ENCODE results near the gene SFTPA2. TPM values are rescaled to one million over a fixed set of nuclear protein-coding genes. Genes with fewer than 3 reads are reported as not detected.
"Not testable (repeated sequence)": the region's sequence is repeated elsewhere in the genome, so short reads cannot be mapped to it uniquely, and the experiment has no call there.

SFTPA2 gene
- total RNA-seq, 2 experiments from 2014 or later: not detected

GRCh38 chr10:79586933-79587332 lies 26.7 kb upstream of the SFTPA2 start:
- no peak overlapping the region for H3K27ac Mint-ChIP-seq
- Histone ChIP-seq H3K27ac (ENCODE audit: low read depth in 1 of 2, low read length in 2 of 2) (no peak overlapping the region), H3K36me3 (ENCODE audit: insufficient read depth, low read length) (no peaks in the 10 kb centered on the region), H3K9me3 (ENCODE audit: control insufficient read depth in 1 of 2, insufficient read depth in 1 of 2, low read length in 2 of 2) (no peaks in the 10 kb centered on the region), H3K27me3 (ENCODE audit: control insufficient read depth in 1 of 2, insufficient read depth in 2 of 2, low read length in 2 of 2) (peaks cover 0 to 3% of the 10 kb centered on the region in 2 experiments), H3K4me1 (ENCODE audit: insufficient read depth, low read length) (no peaks in the 10 kb centered on the region), H3K4me3 (ENCODE audit: low read length) (no peak overlapping the region)
- no peaks in the 10 kb centered on the region for H3K36me3 Mint-ChIP-seq (ENCODE audit: low read depth)
- DNase-seq (no peak), ATAC-seq (ENCODE audit: poor library complexity) (no peak)
- POLR2A ChIA-PET: no interaction called here
- H3K4me3 Mint-ChIP-seq: no peak overlapping the region
- no peak for TF ChIP-seq CTCF (IDR thresholded peaks at IDR 0.05)
- no peaks in the 10 kb centered on the region for H3K4me1 Mint-ChIP-seq (ENCODE audit: low read depth)
- peaks cover 48% of the 10 kb centered on the region for H3K27me3 Mint-ChIP-seq
- CTCF ChIA-PET: no interaction called here
- no peaks in the 10 kb centered on the region for H3K9me3 Mint-ChIP-seq
- intact Hi-C loops (cut with DNase I, micrococcal nuclease): no loop called here

- H3K9me3 Mint-ChIP-seq: no peaks in the 10 kb centered on the region
- Histone ChIP-seq H3K4me1 (ENCODE audit: insufficient read depth, low read length) (no peaks in the 10 kb centered on the region), H3K4me3 (ENCODE audit: low read length) (no peak overlapping the region), H3K9me3 (ENCODE audit: control insufficient read depth in 1 of 2, insufficient read depth in 1 of 2, low read length in 2 of 2) (no peaks in the 10 kb centered on the region), H3K27me3 (ENCODE audit: control insufficient read depth in 1 of 2, insufficient read depth in 2 of 2, low read length in 2 of 2) (peaks cover 0 to 3% of the 10 kb centered on the region in 2 experiments), H3K36me3 (ENCODE audit: insufficient read depth, low read length) (no peaks in the 10 kb centered on the region), H3K27ac (ENCODE audit: low read depth in 1 of 2, low read length in 2 of 2) (no peak overlapping the region)
- DNase-seq: no peak
- TF ChIP-seq CTCF (IDR thresholded peaks at IDR 0.05): no peak
- peaks cover 47% of the 10 kb centered on the region for H3K27me3 Mint-ChIP-seq
- ChIA-PET POLR2A (no interaction called here), CTCF (no interaction called here)
- H3K4me1 Mint-ChIP-seq (ENCODE audit: low read depth): no peaks in the 10 kb centered on the region
- H3K36me3 Mint-ChIP-seq (ENCODE audit: low read depth): no peaks in the 10 kb centered on the region
- intact Hi-C loops (cut with DNase I, micrococcal nuclease): no loop called here
- no peak overlapping the region for H3K27ac Mint-ChIP-seq
- no peak overlapping the region for H3K4me3 Mint-ChIP-seq
- no peak for ATAC-seq (ENCODE audit: poor library complexity)
Measured at GRCh38 chr10:79585870-79586527, 25.8 kb upstream of the SFTPA2 start.

- Histone ChIP-seq H3K4me3 (ENCODE audit: low read length) (no peak overlapping the region), H3K9me3 (ENCODE audit: control insufficient read depth in 1 of 2, insufficient read depth in 1 of 2, low read length in 2 of 2) (no peaks in the 10 kb centered on the region), H3K27ac (ENCODE audit: low read depth in 1 of 2, low read length in 2 of 2) (no peak overlapping the region), H3K4me1 (ENCODE audit: insufficient read depth, low read length) (no peaks in the 10 kb centered on the region), H3K27me3 (ENCODE audit: control insufficient read depth in 1 of 2, insufficient read depth in 2 of 2, low read length in 2 of 2) (no peaks in the 10 kb centered on the region), H3K36me3 (ENCODE audit: insufficient read depth, low read length) (no peaks in the 10 kb centered on the region)
- H3K27me3 Mint-ChIP-seq: peaks cover 33% of the 10 kb centered on the region
- POLR2A ChIA-PET: no interaction called here
- H3K4me1 Mint-ChIP-seq (ENCODE audit: low read depth): no peaks in the 10 kb centered on the region
- CTCF ChIA-PET: no interaction called here
- intact Hi-C loops (cut with DNase I, micrococcal nuclease): no loop called here
- ATAC-seq (ENCODE audit: poor library complexity) (no peak), DNase-seq (no peak)
- no peak overlapping the region for H3K27ac Mint-ChIP-seq
- H3K36me3 Mint-ChIP-seq (ENCODE audit: low read depth): no peaks in the 10 kb centered on the region
- no peak for TF ChIP-seq CTCF (IDR thresholded peaks at IDR 0.05)
- H3K9me3 Mint-ChIP-seq: no peaks in the 10 kb centered on the region
- no peak overlapping the region for H3K4me3 Mint-ChIP-seq
Measured at GRCh38 chr10:79583488-79584024, 23.3 kb upstream of the SFTPA2 start.

GRCh38 chr10:79582954-79583353 lies 22.7 kb upstream of the SFTPA2 start:
- H3K4me1 Mint-ChIP-seq (ENCODE audit: low read depth); ATAC-seq (ENCODE audit: poor library complexity); H3K9me3 ChIP-seq (ENCODE audit: control insufficient read depth in 1 of 2, insufficient read depth in 1 of 2, low read length in 2 of 2): not testable (repeated sequence)

More at GRCh38 chr10:79582954-79583353, 22.7 kb upstream of the SFTPA2 start:
- H3K27ac Mint-ChIP-seq; intact Hi-C loops (cut with DNase I, micrococcal nuclease); H3K4me1 ChIP-seq (ENCODE audit: insufficient read depth, low read length); H3K36me3 Mint-ChIP-seq (ENCODE audit: low read depth); H3K36me3 ChIP-seq (ENCODE audit: insufficient read depth, low read length); DNase-seq; H3K9me3 Mint-ChIP-seq; H3K27ac ChIP-seq (ENCODE audit: low read depth in 1 of 2, low read length in 2 of 2); CTCF ChIA-PET; H3K27me3 ChIP-seq (ENCODE audit: control insufficient read depth in 1 of 2, insufficient read depth in 2 of 2, low read length in 2 of 2); H3K4me3 Mint-ChIP-seq; H3K4me3 ChIP-seq (ENCODE audit: low read length); POLR2A ChIA-PET: not testable (repeated sequence)
- H3K27me3 Mint-ChIP-seq: peaks cover 33% of the 10 kb centered on the region
